SK-N-MC (cell line): ENCODE results near the gene UGT2B15.
"Not testable (repeated sequence)": the region's sequence is repeated elsewhere in the genome, so short reads cannot be mapped to it uniquely, and the experiment has no call there.

Experiments
- DNase-seq: peaks from one replicate; pipeline ENCODE4 v3.0.0-alpha.2; 2011; ENCODE audit warnings: low read depth, low spot score
- H3K27ac ChIP-seq: fragments of 200-600 bp; sonication (generic); 2 replicates; pipeline ENCODE4 v1.5.1; 2016; ENCODE audit warnings: mixed run types
- H3K36me3 ChIP-seq: fragments of 200-600 bp; sonication (generic); 2 replicates; pipeline ENCODE4 v1.6.1; 2017; ENCODE audit warnings: antibody characterized with exemption, low read length, mixed read lengths; ENCODE audit not compliant: insufficient read depth
- H3K4me3 ChIP-seq: fragments of 200-600 bp; sonication (generic); 2 replicates; pipeline ENCODE4 v1.5.1; 2016
- H3K9ac ChIP-seq: fragments of 200-600 bp; sonication (generic); 2 replicates; pipeline ENCODE4 v1.8.0; 2017; ENCODE audit warnings: mixed run types, mixed read lengths; ENCODE audit not compliant: insufficient read length
- H3K9me3 ChIP-seq: fragments of 200-600 bp; sonication (generic); 2 replicates; pipeline ENCODE4 v1.6.1; 2017; ENCODE audit warnings: low read depth, mild to moderate bottlenecking, antibody characterized with exemption, low read length, moderate library complexity, mixed read lengths
- EZH2 ChIP-seq: fragments of 200-600 bp; sonication (generic); IDR thresholded peaks from one replicate; pipeline ENCODE4 v1.6.1; 2017; ENCODE audit warnings: antibody characterized with exemption
- FOXP2 ChIP-seq: optimal IDR thresholded peaks from 2 replicates; pipeline ENCODE3; 2011; ENCODE audit warnings: mild to moderate bottlenecking, moderate library complexity; ENCODE audit not compliant: insufficient read depth; ENCODE audit errors: extremely low read length, control extremely low read depth
- POLR2AphosphoS5 ChIP-seq: IDR thresholded peaks from 2 replicates; pipeline ENCODE4 v1.6.1; 2012; ENCODE audit warnings: mild to moderate bottlenecking, low read depth, low read length, borderline replicate concordance

The UGT2B15 gene

DNA sequence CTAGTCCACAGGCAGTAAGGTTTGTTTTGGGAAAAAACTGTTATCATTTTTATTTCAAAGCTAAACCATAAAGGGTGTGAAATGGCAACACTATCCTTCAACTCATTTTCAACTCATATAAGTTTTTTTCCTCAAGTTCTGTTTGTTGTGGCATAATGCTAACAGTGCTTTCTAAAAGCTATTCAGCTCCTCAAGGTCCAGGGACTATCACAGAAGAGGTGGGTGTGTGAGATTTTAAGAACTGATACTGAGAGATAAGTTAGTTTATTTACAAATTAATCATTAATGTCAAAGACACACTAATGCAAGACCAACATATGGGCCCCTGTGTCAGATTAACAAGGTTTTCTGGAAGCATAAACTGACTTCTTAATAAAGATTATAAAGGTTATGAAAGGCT is 11.8 kb downstream of the UGT2B15 start:
- Histone ChIP-seq H3K27ac (no peak overlapping the region), H3K9me3 (no peaks in the 10 kb centered on the region), H3K36me3 (no peaks in the 10 kb centered on the region), H3K9ac (no peak overlapping the region), H3K4me3 (no peak overlapping the region)
- TF ChIP-seq FOXP2 = no peak
- TF ChIP-seq EZH2 = no peak
- no peak for DNase-seq

DNA sequence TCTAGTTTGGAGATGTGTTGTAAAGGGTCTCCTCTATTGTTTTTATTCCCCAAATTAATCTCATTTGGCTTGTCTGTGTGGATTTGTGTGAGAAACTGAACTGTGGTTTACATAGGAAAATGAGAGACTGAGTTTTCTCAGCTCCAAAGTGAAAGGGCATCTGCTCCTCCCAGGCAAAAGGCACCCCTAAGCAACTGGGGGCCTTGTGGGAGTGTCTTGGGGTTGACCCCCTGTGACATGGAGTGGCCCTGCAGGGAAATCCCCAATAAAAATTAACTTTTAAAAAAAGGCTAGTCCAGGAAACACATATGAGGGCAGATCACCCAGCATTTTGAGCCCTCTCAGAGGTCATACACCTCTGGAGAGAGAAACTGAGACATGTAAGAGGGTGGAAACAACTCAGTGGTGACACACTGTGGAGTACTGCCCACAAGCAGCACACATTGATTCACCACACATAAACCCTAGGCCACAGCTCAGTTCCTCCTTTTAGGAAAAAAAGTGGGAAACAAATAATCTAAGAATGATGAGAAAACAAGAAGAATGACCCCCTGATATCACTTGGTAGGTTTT is 13.3 kb downstream of the UGT2B15 start:
- H3K4me3 ChIP-seq, DNase-seq, H3K9me3 ChIP-seq, H3K27ac ChIP-seq, H3K36me3 ChIP-seq, H3K9ac ChIP-seq: not testable (repeated sequence)

DNA sequence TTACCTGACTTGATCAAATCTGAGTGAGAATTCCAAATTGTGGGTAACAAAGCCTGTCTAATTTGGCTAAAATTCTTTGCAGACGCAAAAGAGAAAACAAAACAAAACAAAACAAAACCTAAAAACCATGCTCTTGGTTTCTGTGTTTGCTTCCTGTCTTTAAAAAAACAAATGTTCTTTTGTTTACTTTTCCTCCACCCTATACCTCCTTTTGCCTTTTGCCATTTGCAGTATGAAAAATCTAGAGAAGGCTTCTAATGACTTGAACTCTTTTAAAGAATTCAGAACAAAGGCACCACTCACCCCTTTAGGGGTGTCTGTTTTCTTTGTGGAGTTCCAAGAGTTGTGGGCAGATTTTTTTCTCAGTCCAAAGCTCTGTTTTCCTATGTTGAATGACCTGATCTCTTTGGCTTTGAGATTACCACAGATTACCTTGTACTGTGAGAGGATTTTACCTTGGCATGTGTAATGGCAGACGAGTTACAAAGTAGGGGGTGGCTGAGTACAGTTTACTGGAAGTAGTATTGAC is 13.9 kb downstream of the UGT2B15 start:
- not testable (repeated sequence) for H3K27ac ChIP-seq, H3K9ac ChIP-seq

DNA sequence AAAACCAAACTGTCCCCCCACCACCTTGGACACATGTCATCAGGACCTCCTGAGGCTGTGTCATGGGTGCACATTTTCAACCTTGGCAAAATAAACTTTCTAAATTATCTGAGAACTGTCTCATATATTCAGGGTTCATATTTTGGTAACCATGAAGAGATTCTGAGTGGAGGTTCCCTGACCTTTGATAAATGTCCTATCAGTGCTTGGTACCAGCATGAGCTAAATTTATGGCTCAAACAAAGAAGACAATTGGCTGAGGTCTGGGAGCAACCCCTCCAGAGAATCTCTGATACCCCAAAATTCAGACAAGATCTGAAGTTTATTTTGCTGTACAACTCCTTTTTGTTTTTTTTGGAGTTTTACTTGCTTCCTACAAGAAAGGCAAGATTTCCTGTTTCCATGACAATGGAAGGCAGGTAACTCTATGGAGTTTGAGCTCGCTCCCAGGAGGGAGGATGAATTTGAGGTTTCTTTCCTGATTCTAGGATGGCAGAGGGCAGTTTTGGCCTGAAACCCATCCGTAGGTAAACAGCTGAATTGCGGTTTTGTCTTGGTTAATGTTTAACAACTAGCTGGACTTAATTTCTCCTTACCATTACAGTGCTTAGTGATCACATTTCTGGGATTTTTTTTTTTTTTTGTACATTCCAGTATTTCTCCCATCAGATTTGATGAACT is 14.5 kb downstream of the UGT2B15 start:
- no peaks in the 10 kb centered on the region for H3K36me3 ChIP-seq
- TF ChIP-seq FOXP2 = no peak
- TF ChIP-seq POLR2AphosphoS5 = no peak
- no peak for TF ChIP-seq EZH2
- no peak overlapping the region for H3K9ac ChIP-seq
- H3K4me3 ChIP-seq = no peak overlapping the region
- DNase-seq = no peak
- H3K27ac ChIP-seq = no peak overlapping the region
- no peaks in the 10 kb centered on the region for H3K9me3 ChIP-seq

More for the DNA sequence above, 13.9 kb downstream of the UGT2B15 start:
- not testable (repeated sequence) for DNase-seq, H3K9me3 ChIP-seq, H3K4me3 ChIP-seq, H3K36me3 ChIP-seq

DNA sequence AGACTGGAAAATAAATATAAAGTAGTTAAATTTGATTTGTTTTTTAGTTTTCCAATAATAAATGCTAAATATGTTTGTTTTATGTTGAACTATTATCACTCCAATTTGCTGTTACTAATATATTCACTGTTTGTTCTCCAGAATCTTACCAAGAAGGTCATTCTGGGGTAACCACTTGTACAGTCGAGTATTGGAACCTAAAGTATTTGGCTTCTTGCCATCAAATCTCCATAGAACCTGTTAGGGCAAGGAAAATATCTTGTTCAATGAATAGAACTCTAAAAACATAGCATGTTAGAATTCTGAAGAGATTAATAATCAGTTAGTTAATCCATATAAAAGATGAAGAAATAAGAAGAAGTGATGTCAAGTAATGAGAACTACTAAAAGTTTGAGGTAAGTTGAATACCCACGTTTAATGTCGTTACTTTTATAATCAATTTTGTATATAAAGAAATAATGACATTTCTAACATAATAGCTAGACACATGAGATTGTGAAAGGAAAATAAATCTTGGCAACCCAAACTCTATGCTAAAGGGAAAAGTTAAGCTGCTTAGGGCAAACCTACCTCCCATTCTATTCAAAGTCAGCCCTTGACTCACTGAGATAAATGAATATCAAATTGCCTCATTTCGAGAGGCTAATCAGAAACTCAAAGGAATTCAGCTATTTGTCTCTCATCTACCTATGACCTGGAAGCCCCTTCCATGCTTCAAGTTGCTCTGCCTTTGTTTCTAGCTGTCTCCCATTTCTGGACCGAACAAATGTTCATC is 15.3 kb downstream of the UGT2B15 start:
- H3K9ac ChIP-seq = no peak overlapping the region
- H3K9me3 ChIP-seq = no peaks in the 10 kb centered on the region
- no peak overlapping the region for H3K27ac ChIP-seq
- DNase-seq = no peak
- no peak overlapping the region for H3K4me3 ChIP-seq
- no peaks in the 10 kb centered on the region for H3K36me3 ChIP-seq
- TF ChIP-seq FOXP2 = no peak

DNA sequence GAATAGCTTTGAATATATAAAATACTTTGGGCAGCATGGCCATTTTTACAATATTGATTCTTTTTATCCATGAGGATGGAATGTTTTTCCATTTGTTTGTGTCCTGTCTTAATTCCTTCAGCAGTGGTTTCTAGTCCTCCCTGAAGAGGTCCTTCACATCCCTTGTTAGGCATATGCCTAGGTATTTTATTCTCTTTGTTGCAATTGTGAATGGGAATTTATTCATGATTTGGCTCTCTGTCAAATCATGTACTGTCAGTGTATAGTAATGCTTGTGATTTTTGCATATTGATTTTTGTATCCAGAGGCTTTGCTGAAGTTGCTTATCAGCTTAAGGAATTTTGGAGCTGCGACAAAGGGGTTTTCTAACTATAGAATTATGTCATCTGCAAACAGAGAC is 18.5 kb downstream of the UGT2B15 start:
- no peak for DNase-seq
- H3K9me3 ChIP-seq = no peaks in the 10 kb centered on the region
- TF ChIP-seq EZH2 (no peak), FOXP2 (no peak), POLR2AphosphoS5 (no peak)
- H3K4me3 ChIP-seq = no peak overlapping the region
- no peaks in the 10 kb centered on the region for H3K36me3 ChIP-seq
- H3K27ac ChIP-seq = no peak overlapping the region
- no peak overlapping the region for H3K9ac ChIP-seq

DNA sequence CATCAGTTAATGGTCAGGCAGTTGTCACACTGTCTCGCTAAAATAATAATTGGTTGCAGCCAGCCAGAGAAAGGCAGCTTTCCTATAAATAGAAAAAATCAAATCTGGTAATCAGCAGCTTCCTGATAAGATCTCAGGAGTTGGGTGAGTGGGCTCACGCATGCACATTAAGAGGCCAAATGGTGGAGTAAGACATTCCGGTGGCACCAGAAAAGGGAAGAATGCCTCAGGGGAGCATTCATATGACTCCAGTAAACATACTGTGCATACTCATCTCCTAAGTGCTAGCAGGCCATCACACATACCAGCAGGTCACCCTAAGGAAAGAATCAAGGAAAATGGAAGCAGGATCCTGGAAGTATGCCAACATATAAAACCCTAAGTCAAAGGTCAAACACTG is 40.1 kb downstream of the UGT2B15 start:
- Histone ChIP-seq H3K36me3 (no peaks in the 10 kb centered on the region), H3K27ac (no peak overlapping the region), H3K9me3 (no peaks in the 10 kb centered on the region), H3K9ac (no peak overlapping the region), H3K4me3 (no peak overlapping the region)
- no peak for DNase-seq
- TF ChIP-seq POLR2AphosphoS5 = no peak
- TF ChIP-seq FOXP2 = no peak
- TF ChIP-seq EZH2 = no peak

DNA sequence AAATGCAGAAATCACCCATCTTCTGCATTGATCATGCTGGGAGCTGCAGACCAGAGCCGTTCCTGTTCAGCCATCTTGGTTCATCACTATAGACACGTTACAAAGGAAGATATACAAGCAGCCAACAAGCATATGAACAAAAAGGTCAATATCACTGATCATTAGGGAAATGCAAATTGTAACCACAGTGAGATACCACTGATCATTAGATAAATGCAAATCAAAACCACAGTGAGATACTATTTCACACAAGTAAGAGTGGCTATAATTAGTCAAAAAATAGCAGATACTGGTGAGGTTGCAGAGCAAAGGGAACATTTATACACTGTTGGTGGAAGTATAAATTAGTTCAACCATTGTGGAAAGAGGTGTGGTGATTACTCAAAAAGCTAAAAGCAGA is 47.7 kb downstream of the UGT2B15 start:
- DNase-seq, H3K9me3 ChIP-seq, H3K9ac ChIP-seq, H3K27ac ChIP-seq, H3K4me3 ChIP-seq, H3K36me3 ChIP-seq: not testable (repeated sequence)
